ENCODE measurements around the gene PDE11A.

PDE11A gene

GRCh38 chr2:177721818-177722567, 350.6 kb downstream of the PDE11A start:
- no peak for DNase-seq

GRCh38 chr2:177721087-177721486, 351.5 kb downstream of the PDE11A start:
- no peak for DNase-seq

GRCh38 chr2:177717831-177718618, 354.6 kb downstream of the PDE11A start:
- no peak for DNase-seq

GRCh38 chr2:177716484-177716883, 356.1 kb downstream of the PDE11A start:
- DNase-seq, result no peak

- DNase-seq, result no peak
These were observed 356.8 kb downstream of the PDE11A start for GRCh38 chr2:177715771-177716170.

GRCh38 chr2:177714704-177715103, 357.9 kb downstream of the PDE11A start:
- no peak for DNase-seq

- no peak for DNase-seq
These were observed 360.1 kb downstream of the PDE11A start for GRCh38 chr2:177712462-177712861.

- no peak for DNase-seq
These were observed 360.9 kb downstream of the PDE11A start for GRCh38 chr2:177711483-177712265.

GRCh38 chr2:177710889-177711288, 361.7 kb downstream of the PDE11A start:
- no peak for DNase-seq

- no peak for DNase-seq
These were observed 362.6 kb downstream of the PDE11A start for GRCh38 chr2:177709986-177710401.

- DNase-seq, result no peak
These were observed 363.7 kb downstream of the PDE11A start for GRCh38 chr2:177708660-177709444.

GRCh38 chr2:177708106-177708505, 364.5 kb downstream of the PDE11A start:
- DNase-seq, result no peak

GRCh38 chr2:177705511-177706173, 366.9 kb downstream of the PDE11A start:
- no peak for DNase-seq

- no peak for DNase-seq
These were observed 369.4 kb downstream of the PDE11A start for GRCh38 chr2:177703159-177703558.

- DNase-seq, result no peak
These were observed 374.3 kb downstream of the PDE11A start for GRCh38 chr2:177698281-177698680.

- DNase-seq, result no peak
These were observed 378.2 kb downstream of the PDE11A start for GRCh38 chr2:177694348-177694747.

GRCh38 chr2:177693658-177694339, 378.8 kb downstream of the PDE11A start:
- no peak for DNase-seq

GRCh38 chr2:177692783-177693269, 379.8 kb downstream of the PDE11A start:
- DNase-seq, result no peak

GRCh38 chr2:177692042-177692782, 380.4 kb downstream of the PDE11A start:
- no peak for DNase-seq

- no peak for DNase-seq
These were observed 381.4 kb downstream of the PDE11A start for GRCh38 chr2:177691177-177691576.

Data from retina (tissue), 1 donor.